ENCODE measurements around the gene FAM47E. TPM values are rescaled to one million over a fixed set of nuclear protein-coding genes. Genes with fewer than 3 reads are reported as not detected.

FAM47E gene
- polyA plus RNA-seq, 1 donor (not counting 4 experiments of a cell fraction or from before 2014, with no cell fraction given): 0.29 TPM

- FAIRE-seq (no peak), DNase-seq (ENCODE audit: low read depth, low spot score) (no peak)
- Histone ChIP-seq H3K9me3 (ENCODE audit: control insufficient read depth, low read depth, low read length) (no peaks in the 10 kb centered on the region), H3K9me1 (ENCODE audit: control insufficient read depth, extremely low read depth, insufficient read depth, low read length) (no peaks in the 10 kb centered on the region), H3K4me3 (ENCODE audit: control insufficient read depth in 2 of 3, extremely low read depth in 1 of 3, insufficient read depth in 2 of 3, low read depth in 1 of 3, low read length in 3 of 3) (no peak overlapping the region), H4K20me1 (ENCODE audit: control insufficient read depth, extremely low read depth, insufficient read depth, low read length) (no peaks in the 10 kb centered on the region), H2AFZ (ENCODE audit: control insufficient read depth, low read length) (no peak overlapping the region), H3K79me2 (ENCODE audit: control insufficient read depth, insufficient read depth, low read length) (no peaks in the 10 kb centered on the region), H3K9ac (ENCODE audit: control insufficient read depth, extremely low read depth, insufficient read depth, low read length) (no peak overlapping the region), H3K27ac (ENCODE audit: control insufficient read depth, insufficient read depth, low read length) (no peak overlapping the region), H3K36me3 (ENCODE audit: control insufficient read depth in 2 of 2, extremely low read depth in 1 of 2, insufficient read depth in 2 of 2, low read length in 2 of 2) (peaks cover 0 to 7% of the 10 kb centered on the region in 2 experiments), H3K4me1 (ENCODE audit: control insufficient read depth, extremely low read depth, insufficient read depth, low read length) (no peaks in the 10 kb centered on the region), H3K4me2 (ENCODE audit: control insufficient read depth, extremely low read depth, insufficient read depth, low read depth, low read length) (no peak overlapping the region), H3K27me3 (ENCODE audit: control insufficient read depth, extremely low read depth, insufficient read depth, low read length) (no peaks in the 10 kb centered on the region)
- dilution Hi-C loops (cut with MboI; ENCODE audit: extremely low pct_ligation_motif_present, low sequenced_read_pairs): no loop called here
- TF ChIP-seq, protein P1, sequence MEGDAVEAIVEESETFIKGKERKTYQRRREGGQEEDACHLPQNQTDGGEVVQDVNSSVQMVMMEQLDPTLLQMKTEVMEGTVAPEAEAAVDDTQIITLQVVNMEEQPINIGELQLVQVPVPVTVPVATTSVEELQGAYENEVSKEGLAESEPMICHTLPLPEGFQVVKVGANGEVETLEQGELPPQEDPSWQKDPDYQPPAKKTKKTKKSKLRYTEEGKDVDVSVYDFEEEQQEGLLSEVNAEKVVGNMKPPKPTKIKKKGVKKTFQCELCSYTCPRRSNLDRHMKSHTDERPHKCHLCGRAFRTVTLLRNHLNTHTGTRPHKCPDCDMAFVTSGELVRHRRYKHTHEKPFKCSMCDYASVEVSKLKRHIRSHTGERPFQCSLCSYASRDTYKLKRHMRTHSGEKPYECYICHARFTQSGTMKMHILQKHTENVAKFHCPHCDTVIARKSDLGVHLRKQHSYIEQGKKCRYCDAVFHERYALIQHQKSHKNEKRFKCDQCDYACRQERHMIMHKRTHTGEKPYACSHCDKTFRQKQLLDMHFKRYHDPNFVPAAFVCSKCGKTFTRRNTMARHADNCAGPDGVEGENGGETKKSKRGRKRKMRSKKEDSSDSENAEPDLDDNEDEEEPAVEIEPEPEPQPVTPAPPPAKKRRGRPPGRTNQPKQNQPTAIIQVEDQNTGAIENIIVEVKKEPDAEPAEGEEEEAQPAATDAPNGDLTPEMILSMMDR (optimal IDR thresholded peaks at IDR 0.05 in 1 of 3, IDR thresholded peaks at IDR 0.05 in 1 of 3, conservative IDR thresholded peaks at IDR 0.05 in 1 of 3; ENCODE audit: extremely low read depth in 1 of 3, insufficient read depth in 2 of 3, low read length in 3 of 3): no peak
- no peak for TF ChIP-seq EZH2 (IDR thresholded peaks at IDR 0.05; ENCODE audit: low read length)
These were observed 57.0 kb downstream of the FAM47E start for GRCh38 chr4:76308548-76308947.

- Histone ChIP-seq H3K4me3 (ENCODE audit: control insufficient read depth in 2 of 3, extremely low read depth in 1 of 3, insufficient read depth in 2 of 3, low read depth in 1 of 3, low read length in 3 of 3) (no peak overlapping the region), H4K20me1 (ENCODE audit: control insufficient read depth, extremely low read depth, insufficient read depth, low read length) (no peaks in the 10 kb centered on the region), H3K9ac (ENCODE audit: control insufficient read depth, extremely low read depth, insufficient read depth, low read length) (no peak overlapping the region), H3K27ac (ENCODE audit: control insufficient read depth, insufficient read depth, low read length) (no peak overlapping the region), H3K27me3 (ENCODE audit: control insufficient read depth, extremely low read depth, insufficient read depth, low read length) (no peaks in the 10 kb centered on the region), H3K36me3 (ENCODE audit: control insufficient read depth in 2 of 2, extremely low read depth in 1 of 2, insufficient read depth in 2 of 2, low read length in 2 of 2) (peaks cover 0 to 7% of the 10 kb centered on the region in 2 experiments), H3K4me2 (ENCODE audit: control insufficient read depth, extremely low read depth, insufficient read depth, low read depth, low read length) (no peak overlapping the region), H3K4me1 (ENCODE audit: control insufficient read depth, extremely low read depth, insufficient read depth, low read length) (no peaks in the 10 kb centered on the region), H2AFZ (ENCODE audit: control insufficient read depth, low read length) (no peak overlapping the region), H3K9me1 (ENCODE audit: control insufficient read depth, extremely low read depth, insufficient read depth, low read length) (no peaks in the 10 kb centered on the region), H3K9me3 (ENCODE audit: control insufficient read depth, low read depth, low read length) (no peaks in the 10 kb centered on the region), H3K79me2 (ENCODE audit: control insufficient read depth, insufficient read depth, low read length) (no peaks in the 10 kb centered on the region)
- FAIRE-seq: no peak
- dilution Hi-C loops (cut with MboI; ENCODE audit: extremely low pct_ligation_motif_present, low sequenced_read_pairs): no loop called here
- DNase-seq (ENCODE audit: low read depth, low spot score): no peak
- TF ChIP-seq EZH2 (IDR thresholded peaks at IDR 0.05; ENCODE audit: low read length): no peak
- TF ChIP-seq, protein P1 (optimal IDR thresholded peaks at IDR 0.05 in 1 of 3, IDR thresholded peaks at IDR 0.05 in 1 of 3, conservative IDR thresholded peaks at IDR 0.05 in 1 of 3; ENCODE audit: extremely low read depth in 1 of 3, insufficient read depth in 2 of 3, low read length in 3 of 3): no peak
These were observed 58.5 kb downstream of the FAM47E start for GRCh38 chr4:76309939-76310550.

All from keratinocyte (primary cell).